H9 (cell line): ENCODE data around the gene KRT2. TPM values are rescaled to one million over a fixed set of nuclear protein-coding genes. Genes with fewer than 3 reads are reported as not detected.

Experiments
- DNase-seq: peaks from one replicate; pipeline ENCODE4 v3.0.0-alpha.2; 2017
- H2AFZ ChIP-seq: one replicate; pipeline ENCODE4 v1.6.1; 2013; ENCODE audit warnings: mild to moderate bottlenecking, low read length, control low read depth, moderate library complexity
- H2AK5ac ChIP-seq: 2 replicates; pipeline ENCODE4 v1.6.1; 2013; ENCODE audit warnings: low read length, control low read depth, mixed read lengths; ENCODE audit not compliant: insufficient read length
- H2BK120ac ChIP-seq: one replicate; pipeline ENCODE4 v1.6.1; 2013; ENCODE audit warnings: low read depth, mild to moderate bottlenecking, low read length, control low read depth, inconsistent platforms; ENCODE audit not compliant: poor library complexity, severe bottlenecking
- H2BK12ac ChIP-seq: 2 replicates; pipeline ENCODE4 v1.6.1; 2013; ENCODE audit warnings: low read length, control low read depth, mixed read lengths, low read depth; ENCODE audit not compliant: insufficient read length
- H2BK15ac ChIP-seq: 2 replicates; pipeline ENCODE4 v1.6.1; 2013; ENCODE audit warnings: low read depth, low read length, control low read depth
- H2BK20ac ChIP-seq: one replicate; pipeline ENCODE4 v1.6.1; 2013; ENCODE audit warnings: low read depth, mild to moderate bottlenecking, low read length, control low read depth, inconsistent platforms; ENCODE audit not compliant: poor library complexity, severe bottlenecking
- H2BK5ac ChIP-seq: 2 replicates; pipeline ENCODE4 v1.6.1; 2013; ENCODE audit warnings: low read length, control low read depth, mixed read lengths; ENCODE audit not compliant: insufficient read length
- H3K14ac ChIP-seq: 2 replicates; pipeline ENCODE4 v1.6.1; 2013; ENCODE audit warnings: low read length, control low read depth; ENCODE audit not compliant: insufficient read depth
- H3K18ac ChIP-seq: 2 replicates; pipeline ENCODE4 v1.6.1; 2013; ENCODE audit warnings: low read depth, mild to moderate bottlenecking, mixed read lengths, low read length, control low read depth; ENCODE audit not compliant: insufficient read length
- H3K23ac ChIP-seq: 2 replicates; pipeline ENCODE4 v1.6.1; 2013; ENCODE audit warnings: low read length, control low read depth, mixed read lengths, low read depth; ENCODE audit not compliant: insufficient read length
- H3K23me2 ChIP-seq: 2 replicates; pipeline ENCODE4 v1.6.1; 2013; ENCODE audit warnings: low read depth, mild to moderate bottlenecking, mixed read lengths, low read length, control low read depth; ENCODE audit not compliant: insufficient read length, poor library complexity, severe bottlenecking
- H3K27ac ChIP-seq: 2 replicates; pipeline ENCODE4 v1.5.1; 2013; ENCODE audit warnings: low read length, control low read depth, mixed read lengths, low read depth; ENCODE audit not compliant: insufficient read length
- H3K27me3 ChIP-seq: 2 replicates; pipeline ENCODE4 v1.6.1; 2013; ENCODE audit warnings: low read length, control low read depth, inconsistent platforms; ENCODE audit not compliant: insufficient read depth
- H3K4ac ChIP-seq: 2 replicates; pipeline ENCODE4 v1.6.1; 2013; ENCODE audit warnings: low read depth, mild to moderate bottlenecking, control low read depth, inconsistent platforms, low read length, moderate library complexity
- H3K4me1 ChIP-seq: 2 replicates; pipeline ENCODE4 v1.6.1; 2013; ENCODE audit warnings: low read length, control low read depth, inconsistent platforms; ENCODE audit not compliant: insufficient read depth
- H3K4me2 ChIP-seq: 2 replicates; pipeline ENCODE4 v1.6.1; 2013; ENCODE audit warnings: low read length, control low read depth, mixed read lengths; ENCODE audit not compliant: insufficient read length, insufficient read depth
- H3K56ac ChIP-seq: 2 replicates; pipeline ENCODE4 v1.6.1; 2013; ENCODE audit warnings: low read depth, mild to moderate bottlenecking, mixed read lengths, low read length, control low read depth; ENCODE audit not compliant: insufficient read length
- H3K79me1 ChIP-seq: 2 replicates; pipeline ENCODE4 v1.6.1; 2013; ENCODE audit warnings: low read depth, mild to moderate bottlenecking, moderate library complexity, low read length, control low read depth, inconsistent platforms; ENCODE audit not compliant: insufficient read depth, poor library complexity, severe bottlenecking
- H3K79me2 ChIP-seq: 2 replicates; pipeline ENCODE4 v1.6.1; 2013; ENCODE audit warnings: low read length, control low read depth, inconsistent platforms; ENCODE audit not compliant: insufficient read depth
- H3K9ac ChIP-seq: 2 replicates; pipeline ENCODE4 v1.6.1; 2013; ENCODE audit warnings: low read length, control low read depth, mixed read lengths; ENCODE audit not compliant: insufficient read length; ENCODE audit errors: extremely low read depth
- H3K9me3 ChIP-seq: one replicate; pipeline ENCODE4 v1.6.1; 2013; ENCODE audit warnings: low read depth, low read length, inconsistent platforms; ENCODE audit not compliant: control insufficient read depth
- H3T11ph ChIP-seq: one replicate; pipeline ENCODE4 v1.6.1; 2013; ENCODE audit warnings: mild to moderate bottlenecking, low read length, control low read depth, inconsistent platforms
- H4K20me1 ChIP-seq: one replicate; pipeline ENCODE4 v1.6.1; 2013; ENCODE audit not compliant: control insufficient read depth, insufficient read length, insufficient read depth
- H4K5ac ChIP-seq: 2 replicates; pipeline ENCODE4 v1.6.1; 2013; ENCODE audit warnings: low read depth, mild to moderate bottlenecking, mixed read lengths, low read length, control low read depth; ENCODE audit not compliant: insufficient read length
- H4K8ac ChIP-seq: replicated peaks from 2 replicates; pipeline ENCODE4 v1.6.1; 2013; ENCODE audit warnings: low read length, control low read depth, mixed read lengths, low read depth; ENCODE audit not compliant: insufficient read length
- H4K91ac ChIP-seq: 2 replicates; pipeline ENCODE4 v1.6.1; 2013; ENCODE audit warnings: low read depth, mild to moderate bottlenecking, moderate library complexity, mixed read lengths, low read length, control low read depth; ENCODE audit not compliant: insufficient read length
- H3K27ac Mint-ChIP-seq, 3 experiments: 2 replicates in 2 of 3; 3 replicates in 1 of 3; pipeline ENCODE4 v1.8.0; 2020 to 2021; ENCODE audit warnings: mixed read lengths in 3 of 3, mild to moderate bottlenecking in 1 of 3, moderate library complexity in 1 of 3
- H3K27me3 Mint-ChIP-seq: 2 replicates; pipeline ENCODE4 v1.8.0; 2021; ENCODE audit warnings: low read depth, mild to moderate bottlenecking, moderate library complexity, mixed read lengths
- H3K36me3 Mint-ChIP-seq, 3 experiments: 2 replicates in 2 of 3; 3 replicates in 1 of 3; pipeline ENCODE4 v1.8.0; 2020 to 2021; ENCODE audit warnings: low read depth in 3 of 3, mixed read lengths in 3 of 3; ENCODE audit not compliant: insufficient read depth in 1 of 3
- H3K4me1 Mint-ChIP-seq, 2 experiments: 2 replicates each; pipeline ENCODE4 v1.8.0; 2020; ENCODE audit warnings: mixed read lengths in 2 of 2
- H3K4me3 Mint-ChIP-seq, 2 experiments: 2 replicates in 1 of 2; 3 replicates in 1 of 2; pipeline ENCODE4 v1.8.0; 2020 to 2021; ENCODE audit warnings: mild to moderate bottlenecking in 2 of 2, mixed read lengths in 2 of 2, moderate library complexity in 1 of 2
- H3K9me3 Mint-ChIP-seq, 2 experiments: 2 replicates in 1 of 2; 3 replicates in 1 of 2; pipeline ENCODE4 v1.8.0; 2020; ENCODE audit warnings: mild to moderate bottlenecking in 2 of 2, mixed read lengths in 2 of 2, moderate library complexity in 1 of 2
- CTCF ChIP-seq: fragments of 200-600 bp; sonication (generic); conservative IDR thresholded peaks from 3 replicates; pipeline ENCODE4 v1.8.0; 2021; ENCODE audit warnings: antibody characterized with exemption, mild to moderate bottlenecking
- WGBS: extraction: QIAGEN DNeasy Blood & Tissue Kit; methylation state at CpG from one replicate; pipeline ENCODE4 v1.1.7; 2013; ENCODE audit warnings: missing lambda C conversion rate, low lambda C conversion rate, mixed read lengths; ENCODE audit not compliant: insufficient read length; ENCODE audit errors: extremely low coverage; 5-methylcytosine and 5-hydroxymethylcytosine counted together
- long read RNA-seq: library from polyadenylated mRNA; unstranded; transcript quantifications from one replicate; pipeline ENCODE4 v2.0.0, GENCODE V29; 2020
- total RNA-seq: library from RNA; stranded (reverse); gene quantifications from 2 replicates; pipeline ENCODE4 v1.2.1, GENCODE V29; 2021

Gene KRT2
- total RNA-seq = not detected in 2 replicates
- long read RNA-seq = 0 reads

- H4K5ac ChIP-seq = no peak within 1 kb of the TSS
- no peak within 1 kb of the TSS for H2BK5ac ChIP-seq
- H3K79me2 ChIP-seq = no peaks in the 10 kb centered on the region
- Mint-ChIP-seq H3K9me3 (peaks cover 2 to 9% of the 10 kb centered on the region in 2 experiments; a peak in 2 of 5 replicates), H3K4me3 (no peak within 1 kb of the TSS), H3K27ac (no peak within 1 kb of the TSS), H3K27me3 (peaks cover 20% of the 10 kb centered on the region), H3K4me1 (peaks cover 0 to 3% of the 10 kb centered on the region in 2 experiments; a peak in 2 of 4 replicates), H3K36me3 (no peaks in the 10 kb centered on the region)
- peak; percentile 24 for DNase-seq
- no peak within 1 kb of the TSS for H4K8ac ChIP-seq
- no peak within 1 kb of the TSS for H3K9ac ChIP-seq
- H3K14ac ChIP-seq = no peak within 1 kb of the TSS
- no peak within 1 kb of the TSS for H3K23ac ChIP-seq
- H3K4me2 ChIP-seq = no peak within 1 kb of the TSS
- H3K56ac ChIP-seq = no peak within 1 kb of the TSS
- no peak within 1 kb of the TSS for H2BK12ac ChIP-seq
- H2BK120ac ChIP-seq = no peak within 1 kb of the TSS
- no peak within 1 kb of the TSS for H4K91ac ChIP-seq
- TF ChIP-seq CTCF = no peak
- no peak within 1 kb of the TSS for H2BK20ac ChIP-seq
- H2AK5ac ChIP-seq = no peak within 1 kb of the TSS
- WGBS = no CpG with 5 or more reads among the region's 16 CpGs
- no peaks in the 10 kb centered on the region for H3K23me2 ChIP-seq
- H3K9me3 ChIP-seq = no peaks in the 10 kb centered on the region
- H3K18ac ChIP-seq = no peak within 1 kb of the TSS
- no peak within 1 kb of the TSS for H3K4ac ChIP-seq
- H3T11ph ChIP-seq = no peak within 1 kb of the TSS
- no peaks in the 10 kb centered on the region for H3K79me1 ChIP-seq
- H3K27ac ChIP-seq = no peak within 1 kb of the TSS
- H4K20me1 ChIP-seq = no peaks in the 10 kb centered on the region
- H3K27me3 ChIP-seq = no peaks in the 10 kb centered on the region
- no peak within 1 kb of the TSS for H2AFZ ChIP-seq
- H3K4me1 ChIP-seq = no peaks in the 10 kb centered on the region
- no peak within 1 kb of the TSS for H2BK15ac ChIP-seq
Measured at GRCh38 chr12:52651726-52652261, at the start of gene KRT2. KRT2 (minus strand) TSS chr12:52652211; CDS start chr12:52652142, 69 bp downstream.
